Breast epithelium (tissue), 3 donors: ENCODE measurements around the gene CACNB1.

Experiments used
- POLR2A ChIP-seq: fragments of 450-650 bp; IDR thresholded peaks from one replicate; pipeline ENCODE4 v1.6.1; 2016; ENCODE audit warnings: antibody characterized with exemption, mild to moderate bottlenecking, moderate library complexity
- POLR2AphosphoS5 ChIP-seq, 3 donors: sonication (generic); formaldehyde crosslinking; IDR thresholded peaks; one replicate each; pipeline ENCODE4 v1.6.1; 2017; ENCODE audit warnings: antibody characterized with exemption in 3 of 3
- TF ChIP-seq, protein P1 (sequence below), 3 donors: fragments of 450-650 bp; IDR thresholded peaks; one replicate each; pipeline ENCODE4 v1.5.1; 2016 to 2017; ENCODE audit warnings: antibody characterized with exemption in 3 of 3, mild to moderate bottlenecking in 3 of 3, moderate library complexity in 3 of 3

DNA sequence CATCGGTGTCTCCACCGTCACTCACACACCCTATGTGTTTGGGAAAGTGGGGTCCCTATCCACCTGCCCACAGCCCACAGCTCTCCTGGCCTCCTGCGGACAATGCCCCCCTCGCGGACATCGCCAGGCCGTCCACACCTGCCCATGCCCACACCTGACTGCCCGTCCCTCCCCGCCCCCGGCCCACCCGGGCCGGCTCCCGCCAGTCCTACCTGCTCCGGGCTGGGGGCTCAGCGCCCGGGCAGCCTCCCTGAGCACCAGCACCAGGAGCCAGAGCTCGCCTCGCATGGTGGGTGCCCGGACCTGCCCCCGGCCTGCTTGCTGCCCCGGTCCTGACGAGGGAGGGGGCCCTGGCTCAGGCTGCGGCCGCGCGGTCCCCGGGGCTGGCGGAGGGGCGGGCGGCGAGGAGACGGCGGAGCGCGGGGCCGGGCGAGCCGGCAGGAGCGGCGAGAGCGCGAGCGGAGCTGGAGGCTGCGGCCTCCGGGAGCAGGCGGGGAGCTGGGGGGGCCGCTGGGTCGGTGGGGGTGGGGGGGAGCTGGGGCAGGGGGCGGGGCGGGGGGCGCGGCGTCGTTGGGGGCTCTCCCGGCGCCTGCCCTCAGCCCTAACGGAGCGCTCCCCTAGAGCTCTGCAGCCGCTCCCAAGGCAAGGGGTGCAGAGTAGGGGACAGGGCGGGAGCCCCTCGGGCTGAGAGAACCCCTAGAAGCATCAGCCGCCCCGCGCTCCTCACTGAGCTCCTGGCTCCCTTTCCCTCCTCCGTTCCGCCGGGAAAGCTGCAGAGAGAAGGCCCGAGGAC is 46.1 kb downstream of the CACNB1 start, which contains the start of gene PLXDC1:
- TF ChIP-seq POLR2A (no peak), POLR2AphosphoS5 (IDR thresholded peaks at IDR 0.05) (no peak)
- TF ChIP-seq, protein P1, sequence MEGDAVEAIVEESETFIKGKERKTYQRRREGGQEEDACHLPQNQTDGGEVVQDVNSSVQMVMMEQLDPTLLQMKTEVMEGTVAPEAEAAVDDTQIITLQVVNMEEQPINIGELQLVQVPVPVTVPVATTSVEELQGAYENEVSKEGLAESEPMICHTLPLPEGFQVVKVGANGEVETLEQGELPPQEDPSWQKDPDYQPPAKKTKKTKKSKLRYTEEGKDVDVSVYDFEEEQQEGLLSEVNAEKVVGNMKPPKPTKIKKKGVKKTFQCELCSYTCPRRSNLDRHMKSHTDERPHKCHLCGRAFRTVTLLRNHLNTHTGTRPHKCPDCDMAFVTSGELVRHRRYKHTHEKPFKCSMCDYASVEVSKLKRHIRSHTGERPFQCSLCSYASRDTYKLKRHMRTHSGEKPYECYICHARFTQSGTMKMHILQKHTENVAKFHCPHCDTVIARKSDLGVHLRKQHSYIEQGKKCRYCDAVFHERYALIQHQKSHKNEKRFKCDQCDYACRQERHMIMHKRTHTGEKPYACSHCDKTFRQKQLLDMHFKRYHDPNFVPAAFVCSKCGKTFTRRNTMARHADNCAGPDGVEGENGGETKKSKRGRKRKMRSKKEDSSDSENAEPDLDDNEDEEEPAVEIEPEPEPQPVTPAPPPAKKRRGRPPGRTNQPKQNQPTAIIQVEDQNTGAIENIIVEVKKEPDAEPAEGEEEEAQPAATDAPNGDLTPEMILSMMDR (IDR thresholded peaks at IDR 0.05), result no peak
